GM18498 (cell line): Measurements from ENCODE around the gene SEC23B.

Experiments used
- ATAC-seq: cut with Tn5 transposase; IDR thresholded peaks from one replicate; pipeline ENCODE4 v1.9.1; 2021; ENCODE audit warnings: mild to moderate bottlenecking, moderate library complexity; ENCODE audit not compliant: unreplicated experiment

SEC23B gene

GRCh38 chr20:18585134-18585533 lies 77.4 kb downstream of the SEC23B start:
- ATAC-seq, result no peak

- peak; percentile 91 for ATAC-seq
These were observed 80.2 kb downstream of the SEC23B start, which contains the start of gene DTD1 for GRCh38 chr20:18587665-18588573. TSS of gene DTD1 (plus strand) at chr20:18588054. CDS start at chr20:18588073, 19 bp downstream.

- ATAC-seq, result peak; percentile 7
These were observed 80.8 kb downstream of the SEC23B start for GRCh38 chr20:18588574-18588933.

- ATAC-seq, result no peak
These were observed 82.4 kb downstream of the SEC23B start for GRCh38 chr20:18589941-18590674.

GRCh38 chr20:18596270-18596669 lies 88.5 kb downstream of the SEC23B start:
- ATAC-seq, result no peak

- no peak for ATAC-seq
These were observed 102.0 kb downstream of the SEC23B start for GRCh38 chr20:18609741-18610140.
